Breast epithelium (tissue), 3 donors: ENCODE measurements around the gene FOXE1.

Experiments
- CTCF ChIP-seq, 3 donors: fragments of 450-650 bp; IDR thresholded peaks; one replicate each; pipeline ENCODE4 v1.5.1; 2016 to 2017; ENCODE audit warnings: antibody characterized with exemption in 3 of 3, mild to moderate bottlenecking in 3 of 3, moderate library complexity in 3 of 3
- POLR2A ChIP-seq: fragments of 450-650 bp; IDR thresholded peaks from one replicate; pipeline ENCODE4 v1.6.1; 2016; ENCODE audit warnings: antibody characterized with exemption, mild to moderate bottlenecking, moderate library complexity

GRCh38 chr9:97900103-97900737 lies 47.2 kb downstream of the FOXE1 start:
- no peak for TF ChIP-seq CTCF (IDR thresholded peaks at IDR 0.05)
- TF ChIP-seq POLR2A = no peak
